Endometrial microvascular endothelial cells (primary cell): ENCODE results near the gene OTOGL. TPM values are rescaled to one million over a fixed set of nuclear protein-coding genes. Genes with fewer than 3 reads are reported as not detected.
"Not testable (repeated sequence)": the region's sequence is repeated elsewhere in the genome, so short reads cannot be mapped to it uniquely, and the experiment has no call there.

Experiments used
- in situ Hi-C: cut with HindIII; loops from 2 replicates; pipeline ENCODE4 v1.10.0; 2017; ENCODE audit warnings: low sequenced_read_pairs, low pct_unique_long_range_greater_than_20kb; ENCODE audit errors: inconsistent ontology term
- total RNA-seq: library from RNA; depleted of rRNA; stranded (reverse); fragments of >200 nt; gene quantifications from one replicate; pipeline ENCODE4 v1.2.3, GENCODE V29; 2015; ENCODE audit errors: inconsistent ontology term

OTOGL gene
- total RNA-seq, 1 donor from 2014 or later, result 2.0 TPM

- in situ Hi-C loops, result no loop called here
Observed at GRCh38 chr12:80120994-80121393, 21.7 kb downstream of the OTOGL start.

- in situ Hi-C loops, result no loop called here
Observed at GRCh38 chr12:80121661-80122060, 22.3 kb downstream of the OTOGL start.

- in situ Hi-C loops, result no loop called here
Observed at GRCh38 chr12:80129895-80130530, 30.7 kb downstream of the OTOGL start.

- in situ Hi-C loops, result no loop called here
Observed at GRCh38 chr12:80135624-80136023, 36.3 kb downstream of the OTOGL start.

GRCh38 chr12:80140005-80140404, 40.7 kb downstream of the OTOGL start:
- in situ Hi-C loops, result no loop called here

GRCh38 chr12:80142640-80143039, 43.3 kb downstream of the OTOGL start:
- in situ Hi-C loops, result no loop called here

- in situ Hi-C loops, result no loop called here
Observed at GRCh38 chr12:80143537-80143936, 44.2 kb downstream of the OTOGL start.

GRCh38 chr12:80149547-80150313, 50.4 kb downstream of the OTOGL start:
- in situ Hi-C loops, result not testable (repeated sequence)

- in situ Hi-C loops, result no loop called here
Observed at GRCh38 chr12:80151131-80151530, 51.8 kb downstream of the OTOGL start.

GRCh38 chr12:80154261-80154660, 54.9 kb downstream of the OTOGL start:
- in situ Hi-C loops, result no loop called here

- in situ Hi-C loops, result no loop called here
Observed at GRCh38 chr12:80156306-80156705, 57.0 kb downstream of the OTOGL start.

GRCh38 chr12:80157645-80158044, 58.3 kb downstream of the OTOGL start:
- in situ Hi-C loops, result no loop called here

GRCh38 chr12:80161612-80162011, 62.3 kb downstream of the OTOGL start:
- in situ Hi-C loops, result no loop called here

- in situ Hi-C loops, result no loop called here
Observed at GRCh38 chr12:80162177-80162576, 62.8 kb downstream of the OTOGL start.

- in situ Hi-C loops, result no loop called here
Observed at GRCh38 chr12:80165746-80166145, 66.4 kb downstream of the OTOGL start.

- in situ Hi-C loops, result no loop called here
Observed at GRCh38 chr12:80166751-80167150, 67.4 kb downstream of the OTOGL start.

- in situ Hi-C loops, result no loop called here
Observed at GRCh38 chr12:80168936-80169335, 69.6 kb downstream of the OTOGL start.

GRCh38 chr12:80170915-80171314, 71.6 kb downstream of the OTOGL start:
- in situ Hi-C loops, result no loop called here

GRCh38 chr12:80173083-80173864, 73.9 kb downstream of the OTOGL start:
- in situ Hi-C loops, result no loop called here
